NB4 (cell line): ENCODE measurements around the gene MRGPRE.

Experiments
- DNase-seq: peaks from one replicate; pipeline ENCODE4 v3.0.0; 2010; ENCODE audit warnings: low read depth
- H3K4me3 ChIP-seq: one replicate; pipeline ENCODE4 v1.5.1; 2011; ENCODE audit warnings: mild to moderate bottlenecking, low read depth, low read length, moderate library complexity
- MYC ChIP-seq: IDR thresholded peaks from 2 replicates; pipeline ENCODE4 v1.6.1; 2011; ENCODE audit warnings: low read depth, low read length
- POLR2A ChIP-seq: IDR thresholded peaks from 2 replicates; pipeline ENCODE4 v1.6.1; 2011; ENCODE audit warnings: mild to moderate bottlenecking; ENCODE audit not compliant: insufficient read length; ENCODE audit errors: extremely low read depth
- TF ChIP-seq, protein P1 (sequence below): IDR thresholded peaks from one replicate; pipeline ENCODE4 v1.5.1; 2012; ENCODE audit warnings: low read depth, low read length
- TF ChIP-seq, protein P2 (sequence below): IDR thresholded peaks from 2 replicates; pipeline ENCODE4 v1.6.1; 2011; ENCODE audit warnings: low read depth, low read length

Gene MRGPRE

DNA sequence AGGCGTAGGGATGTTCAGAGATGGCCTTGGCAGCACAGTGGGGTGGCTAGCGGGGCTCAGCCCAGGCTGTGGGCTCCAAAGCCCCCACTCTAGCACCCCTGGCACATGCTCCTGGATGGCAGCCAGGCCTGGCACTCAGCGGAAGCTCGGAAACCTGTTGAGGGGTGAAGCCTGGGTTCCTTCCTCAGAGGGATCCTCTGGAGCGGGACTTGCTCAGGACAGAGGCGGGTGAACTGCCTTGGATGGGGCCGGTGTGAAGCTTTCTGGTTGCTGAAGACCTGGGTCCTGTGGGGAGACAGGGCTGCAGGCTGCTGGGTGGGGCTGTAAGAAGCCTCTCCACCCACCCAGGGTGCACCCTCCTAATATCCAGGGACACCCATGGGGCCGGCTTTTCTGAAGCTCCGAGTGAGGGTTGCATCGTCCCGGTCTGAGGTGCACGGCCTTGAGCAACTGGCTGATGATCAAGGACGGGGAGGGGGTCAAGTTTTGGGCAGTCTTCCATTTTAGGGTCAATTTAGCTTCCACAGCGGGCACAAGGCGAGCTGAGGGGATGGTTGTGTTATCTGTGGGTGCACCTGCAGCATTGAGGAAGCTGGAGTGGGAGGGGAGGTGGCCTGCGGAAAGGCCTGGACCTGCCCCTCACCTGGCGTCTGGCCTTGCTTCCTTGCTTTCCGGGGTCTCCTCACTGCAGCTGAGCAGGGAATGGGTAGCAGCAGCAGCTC is 5.2 kb downstream of the MRGPRE start:
- TF ChIP-seq MYC (no peak), POLR2A (no peak)
- TF ChIP-seq, protein P1, sequence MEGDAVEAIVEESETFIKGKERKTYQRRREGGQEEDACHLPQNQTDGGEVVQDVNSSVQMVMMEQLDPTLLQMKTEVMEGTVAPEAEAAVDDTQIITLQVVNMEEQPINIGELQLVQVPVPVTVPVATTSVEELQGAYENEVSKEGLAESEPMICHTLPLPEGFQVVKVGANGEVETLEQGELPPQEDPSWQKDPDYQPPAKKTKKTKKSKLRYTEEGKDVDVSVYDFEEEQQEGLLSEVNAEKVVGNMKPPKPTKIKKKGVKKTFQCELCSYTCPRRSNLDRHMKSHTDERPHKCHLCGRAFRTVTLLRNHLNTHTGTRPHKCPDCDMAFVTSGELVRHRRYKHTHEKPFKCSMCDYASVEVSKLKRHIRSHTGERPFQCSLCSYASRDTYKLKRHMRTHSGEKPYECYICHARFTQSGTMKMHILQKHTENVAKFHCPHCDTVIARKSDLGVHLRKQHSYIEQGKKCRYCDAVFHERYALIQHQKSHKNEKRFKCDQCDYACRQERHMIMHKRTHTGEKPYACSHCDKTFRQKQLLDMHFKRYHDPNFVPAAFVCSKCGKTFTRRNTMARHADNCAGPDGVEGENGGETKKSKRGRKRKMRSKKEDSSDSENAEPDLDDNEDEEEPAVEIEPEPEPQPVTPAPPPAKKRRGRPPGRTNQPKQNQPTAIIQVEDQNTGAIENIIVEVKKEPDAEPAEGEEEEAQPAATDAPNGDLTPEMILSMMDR, result no peak
- TF ChIP-seq, protein P2, sequence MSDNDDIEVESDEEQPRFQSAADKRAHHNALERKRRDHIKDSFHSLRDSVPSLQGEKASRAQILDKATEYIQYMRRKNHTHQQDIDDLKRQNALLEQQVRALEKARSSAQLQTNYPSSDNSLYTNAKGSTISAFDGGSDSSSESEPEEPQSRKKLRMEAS, result no peak
- DNase-seq, result no peak
- H3K4me3 ChIP-seq, result no peak overlapping the region

DNA sequence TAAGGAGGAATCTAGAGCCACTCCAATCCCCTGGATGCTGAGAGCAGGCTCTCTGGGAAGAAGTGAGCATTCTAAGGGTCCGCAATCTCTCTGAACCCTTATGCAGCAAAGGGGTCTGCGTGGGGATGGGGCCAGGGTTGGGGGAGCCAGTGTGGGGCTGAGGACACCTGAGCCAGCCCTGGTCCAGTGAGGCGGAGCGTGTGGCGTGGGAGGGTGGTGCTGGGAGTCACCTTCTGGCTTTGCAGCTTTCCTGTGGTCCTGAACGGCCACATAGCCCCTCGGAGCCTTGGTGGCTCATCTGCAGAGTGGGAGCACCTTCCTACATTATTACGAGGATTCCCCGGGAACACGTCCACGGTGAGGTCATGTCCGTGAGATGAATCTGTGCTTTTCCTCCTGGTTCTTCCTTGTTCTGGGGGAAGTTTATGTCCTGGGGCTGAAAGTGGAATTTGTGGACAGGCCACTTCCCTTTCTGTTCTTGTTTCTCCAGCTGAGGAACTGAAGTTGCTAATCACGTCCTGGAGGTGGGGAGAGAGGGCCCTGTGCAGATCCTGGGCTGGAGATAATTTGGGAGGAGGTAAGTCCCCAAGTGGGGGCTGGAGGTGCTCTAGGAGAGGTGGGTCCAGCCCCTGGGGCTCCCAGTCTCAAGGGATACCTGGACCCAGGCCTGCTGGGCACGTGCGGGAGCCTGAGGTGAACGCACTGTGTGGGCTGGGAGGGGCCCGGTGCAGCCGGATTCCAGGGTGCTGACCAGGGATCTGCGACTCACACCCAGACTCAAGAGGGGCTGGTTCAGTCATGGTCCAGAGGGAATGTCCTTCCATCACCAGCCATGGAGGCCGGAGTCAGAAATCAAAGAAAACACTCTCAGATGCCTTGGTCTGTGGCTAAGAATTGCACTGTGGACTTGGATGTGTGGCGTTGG is 6.1 kb downstream of the MRGPRE start:
- DNase-seq, result peak; percentile 61
- no peak overlapping the region for H3K4me3 ChIP-seq
- TF ChIP-seq, protein P2, result no peak
- TF ChIP-seq, protein P1, result no peak
- TF ChIP-seq POLR2A (no peak), MYC (no peak)

DNA sequence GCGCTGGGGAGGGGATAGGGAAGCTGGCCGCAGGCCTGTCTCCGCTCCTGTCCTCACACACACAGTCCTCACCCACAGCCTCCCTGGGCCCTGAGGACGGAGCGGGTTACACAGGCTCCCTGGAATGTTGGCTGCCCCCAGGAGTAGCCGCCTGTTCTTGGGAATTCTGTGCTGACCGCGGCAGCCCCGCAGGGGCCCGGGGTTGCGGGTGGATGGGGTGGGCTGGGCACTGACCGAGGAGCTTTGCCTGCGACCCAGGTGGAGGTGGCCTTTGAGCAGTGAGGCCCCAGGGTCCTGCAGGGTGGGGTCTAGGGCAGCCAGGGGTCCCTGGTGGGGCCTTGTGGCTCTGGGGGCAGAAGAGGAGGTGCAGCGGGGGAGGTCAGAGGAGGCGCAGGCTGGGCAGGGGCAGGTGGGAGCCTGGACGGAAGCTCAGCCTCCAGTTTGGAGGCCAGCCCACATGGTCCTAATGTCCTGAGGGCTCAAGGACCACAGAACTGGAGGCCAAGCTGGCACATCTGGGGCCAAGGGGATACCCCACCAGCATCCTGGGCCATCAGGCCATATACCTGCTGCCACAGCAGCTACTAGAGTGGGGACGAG is 7.0 kb downstream of the MRGPRE start:
- no peak overlapping the region for H3K4me3 ChIP-seq
- no peak for DNase-seq
- no peak for TF ChIP-seq POLR2A
- TF ChIP-seq, protein P2, result no peak
- TF ChIP-seq MYC, result no peak
- TF ChIP-seq, protein P1, result no peak

DNA sequence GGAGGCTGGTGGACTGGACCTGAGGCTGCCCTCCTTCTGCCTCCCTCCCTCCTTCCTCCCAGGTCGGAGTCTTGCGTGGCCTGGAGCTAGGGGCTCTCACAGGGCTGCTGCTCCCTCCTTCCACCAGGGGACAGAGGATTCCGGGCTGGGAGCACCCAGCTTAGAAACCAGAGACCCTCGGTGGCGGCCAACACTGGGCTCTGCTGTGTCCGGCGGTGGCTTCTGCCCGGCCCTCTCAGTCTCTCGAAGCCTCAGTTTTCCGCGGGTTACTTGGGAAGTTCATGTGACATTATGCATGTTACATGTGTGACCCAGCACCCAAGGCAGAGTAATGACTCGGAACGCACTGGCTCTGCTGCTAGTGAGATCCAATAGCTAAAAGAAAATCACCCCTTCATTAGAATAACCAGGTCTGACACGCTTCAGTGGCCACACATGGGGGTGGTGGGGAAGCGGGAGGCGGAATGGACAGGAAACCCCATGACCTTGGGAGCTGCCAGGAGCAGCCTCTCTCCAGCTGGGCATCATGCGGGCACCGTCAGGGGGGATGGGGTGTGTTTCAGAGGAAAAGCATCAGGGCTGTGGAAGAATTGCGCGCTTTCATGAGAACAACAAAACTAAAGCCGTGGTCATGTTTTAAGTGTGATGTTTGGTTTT is 7.7 kb downstream of the MRGPRE start:
- no peak for DNase-seq
- TF ChIP-seq, protein P1, result no peak
- TF ChIP-seq MYC (no peak), POLR2A (no peak)
- TF ChIP-seq, protein P2, result no peak
- H3K4me3 ChIP-seq, result no peak overlapping the region

DNA sequence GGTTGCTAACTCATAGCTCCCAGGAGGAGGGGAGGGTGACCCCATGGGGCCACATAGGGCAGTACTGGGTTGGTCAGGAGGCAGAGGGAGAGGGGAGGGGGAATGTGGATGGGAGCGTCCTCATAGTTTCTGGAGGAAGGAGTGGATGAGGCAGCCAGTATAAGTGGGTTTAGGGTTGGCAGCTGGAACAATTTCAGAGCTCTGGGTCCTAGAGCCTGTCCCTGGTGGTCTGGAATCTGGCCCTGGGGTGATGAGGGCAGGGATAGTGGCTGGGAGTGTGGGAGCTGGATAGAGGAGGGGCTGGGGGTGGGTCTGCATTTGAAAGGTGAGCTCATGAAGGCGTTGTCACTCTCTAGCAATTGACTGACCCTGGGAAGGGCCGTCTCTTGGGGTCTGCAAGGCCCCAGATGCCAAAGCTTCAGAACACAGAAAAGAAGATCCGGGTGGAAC is 8.3 kb downstream of the MRGPRE start:
- TF ChIP-seq, protein P2, result no peak
- no peak for TF ChIP-seq MYC
- TF ChIP-seq, protein P1, result no peak
- no peak for TF ChIP-seq POLR2A
- DNase-seq, result no peak
- no peak overlapping the region for H3K4me3 ChIP-seq
